ENCODE results near the gene NEGR1.

The NEGR1 gene

DNA sequence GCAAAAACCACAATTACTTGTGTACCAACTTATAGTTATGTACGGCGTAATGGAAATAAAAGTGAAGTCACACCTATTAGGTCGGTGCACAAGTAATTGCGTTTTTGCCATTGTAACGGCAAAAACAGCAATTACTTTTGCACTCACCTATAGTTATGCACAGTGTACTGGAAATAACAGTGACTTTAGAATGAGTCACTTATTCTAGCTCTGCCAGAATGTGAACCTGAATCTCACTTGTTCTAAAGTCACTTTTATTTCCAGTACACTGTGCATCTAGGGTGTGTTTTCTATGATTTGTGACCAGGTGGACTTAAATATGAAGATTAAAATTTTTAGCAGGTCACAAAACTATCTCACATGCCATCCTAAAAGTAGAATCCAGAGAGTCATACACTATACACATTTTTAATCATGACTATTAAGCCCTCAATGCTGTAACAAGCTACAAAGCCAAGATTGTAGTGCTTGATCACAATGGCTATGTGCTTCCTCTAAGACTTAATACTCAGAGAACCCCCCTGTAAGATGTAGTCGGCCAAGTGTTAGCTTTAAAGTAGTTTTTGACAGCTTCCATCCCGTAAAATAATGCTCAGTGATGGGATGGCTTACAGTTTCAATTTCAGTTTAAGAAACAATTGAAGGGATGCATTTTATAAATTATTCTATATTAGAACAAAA lies 218.8 kb downstream of the NEGR1 start:
- no peaks in the 10 kb centered on the region for H3K27me3 ChIP-seq (replicated peaks; ENCODE audit: control insufficient read depth, insufficient read depth, low read length)
- no peaks in the 10 kb centered on the region for H3K36me3 ChIP-seq (ENCODE audit: control insufficient read depth, insufficient read depth, low read length)
- no peak overlapping the region for H3K4me3 ChIP-seq (replicated peaks; ENCODE audit: low read depth, low read length)
- no peak for DNase-seq (ENCODE audit: extremely low read depth, insufficient read length)
- TF ChIP-seq, protein P1, sequence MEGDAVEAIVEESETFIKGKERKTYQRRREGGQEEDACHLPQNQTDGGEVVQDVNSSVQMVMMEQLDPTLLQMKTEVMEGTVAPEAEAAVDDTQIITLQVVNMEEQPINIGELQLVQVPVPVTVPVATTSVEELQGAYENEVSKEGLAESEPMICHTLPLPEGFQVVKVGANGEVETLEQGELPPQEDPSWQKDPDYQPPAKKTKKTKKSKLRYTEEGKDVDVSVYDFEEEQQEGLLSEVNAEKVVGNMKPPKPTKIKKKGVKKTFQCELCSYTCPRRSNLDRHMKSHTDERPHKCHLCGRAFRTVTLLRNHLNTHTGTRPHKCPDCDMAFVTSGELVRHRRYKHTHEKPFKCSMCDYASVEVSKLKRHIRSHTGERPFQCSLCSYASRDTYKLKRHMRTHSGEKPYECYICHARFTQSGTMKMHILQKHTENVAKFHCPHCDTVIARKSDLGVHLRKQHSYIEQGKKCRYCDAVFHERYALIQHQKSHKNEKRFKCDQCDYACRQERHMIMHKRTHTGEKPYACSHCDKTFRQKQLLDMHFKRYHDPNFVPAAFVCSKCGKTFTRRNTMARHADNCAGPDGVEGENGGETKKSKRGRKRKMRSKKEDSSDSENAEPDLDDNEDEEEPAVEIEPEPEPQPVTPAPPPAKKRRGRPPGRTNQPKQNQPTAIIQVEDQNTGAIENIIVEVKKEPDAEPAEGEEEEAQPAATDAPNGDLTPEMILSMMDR (IDR thresholded peaks at IDR 0.05; ENCODE audit: insufficient read depth, low read length, poor library complexity, severe bottlenecking): no peak

GRCh38 chr1:72062584-72062983 lies 219.8 kb downstream of the NEGR1 start:
- TF ChIP-seq, protein P1 (IDR thresholded peaks at IDR 0.05; ENCODE audit: insufficient read depth, low read length, poor library complexity, severe bottlenecking): no peak
- DNase-seq (ENCODE audit: extremely low read depth, insufficient read length): no peak

DNA sequence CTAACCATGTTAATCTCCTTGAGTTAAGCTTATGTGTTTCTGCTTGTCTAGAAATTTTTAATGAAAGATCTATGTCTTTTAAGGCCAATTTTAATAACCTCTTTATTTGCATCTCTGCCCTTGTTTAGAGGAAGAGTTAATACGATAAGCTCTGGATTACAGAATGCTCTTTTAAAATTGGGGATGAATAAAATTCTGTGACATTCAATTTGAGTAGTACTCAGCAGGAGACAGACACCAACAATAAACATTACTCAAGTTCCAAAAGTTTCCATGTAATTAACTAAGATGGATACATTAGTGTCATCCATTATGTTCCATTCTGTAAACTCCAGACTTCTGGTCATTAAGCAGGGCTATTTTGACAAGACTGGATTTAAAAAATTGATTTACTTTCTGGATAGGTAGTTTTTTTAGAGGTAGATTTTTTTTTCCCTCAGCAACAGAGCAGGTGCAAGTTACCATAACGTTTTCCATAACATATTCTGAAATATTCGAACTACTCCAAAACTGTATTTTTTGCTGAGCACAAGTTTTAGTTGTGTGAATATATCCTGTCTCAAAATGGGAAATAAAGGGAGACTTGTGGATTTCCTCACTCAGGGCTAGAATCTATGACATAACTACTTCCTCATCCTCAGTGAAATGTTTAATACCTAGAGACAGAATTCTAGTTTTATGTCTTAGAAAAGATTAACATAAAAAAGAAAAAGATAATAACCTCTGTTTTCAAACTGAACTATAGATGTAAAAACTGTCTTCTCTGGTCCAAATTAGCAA lies 221.7 kb downstream of the NEGR1 start:
- H3K27me3 ChIP-seq (replicated peaks; ENCODE audit: control insufficient read depth, insufficient read depth, low read length): no peaks in the 10 kb centered on the region
- no peak overlapping the region for H3K4me3 ChIP-seq (replicated peaks; ENCODE audit: low read depth, low read length)
- no peaks in the 10 kb centered on the region for H3K36me3 ChIP-seq (ENCODE audit: control insufficient read depth, insufficient read depth, low read length)
- TF ChIP-seq, protein P1 (IDR thresholded peaks at IDR 0.05; ENCODE audit: insufficient read depth, low read length, poor library complexity, severe bottlenecking): no peak
- DNase-seq (ENCODE audit: extremely low read depth, insufficient read length): no peak

More at GRCh38 chr1:72062584-72062983, 219.8 kb downstream of the NEGR1 start:
- no peak overlapping the region for H3K4me3 ChIP-seq (replicated peaks; ENCODE audit: low read depth, low read length)
- H3K27me3 ChIP-seq (replicated peaks; ENCODE audit: control insufficient read depth, insufficient read depth, low read length): no peaks in the 10 kb centered on the region
- no peaks in the 10 kb centered on the region for H3K36me3 ChIP-seq (ENCODE audit: control insufficient read depth, insufficient read depth, low read length)

- no peak overlapping the region for H3K4me3 ChIP-seq (replicated peaks; ENCODE audit: low read depth, low read length)
- no peaks in the 10 kb centered on the region for H3K36me3 ChIP-seq (ENCODE audit: control insufficient read depth, insufficient read depth, low read length)
- no peaks in the 10 kb centered on the region for H3K27me3 ChIP-seq (replicated peaks; ENCODE audit: control insufficient read depth, insufficient read depth, low read length)
- TF ChIP-seq, protein P1 (IDR thresholded peaks at IDR 0.05; ENCODE audit: insufficient read depth, low read length, poor library complexity, severe bottlenecking): no peak
- no peak for DNase-seq (ENCODE audit: extremely low read depth, insufficient read length)
Measured at GRCh38 chr1:72056516-72056915, 225.8 kb downstream of the NEGR1 start.

DNA sequence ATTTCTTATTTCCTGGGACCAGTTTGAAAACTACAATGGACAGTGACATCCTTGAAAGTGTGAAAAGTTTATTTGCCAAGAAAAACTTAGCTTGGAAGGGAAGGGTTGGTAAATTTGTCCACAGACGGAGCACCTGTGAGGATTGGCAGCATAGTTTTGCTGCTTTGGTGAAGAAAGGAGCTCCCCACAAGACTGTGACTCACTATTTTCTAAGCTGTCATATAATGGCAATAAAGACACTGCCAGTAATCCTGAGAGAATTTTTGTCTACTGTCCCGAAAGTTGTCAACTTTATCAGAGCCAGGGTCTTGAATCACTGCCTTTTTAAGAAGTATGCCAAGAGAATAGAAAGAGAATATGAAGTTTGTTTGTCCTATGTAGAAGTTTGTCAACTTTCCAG lies 230.8 kb downstream of the NEGR1 start:
- TF ChIP-seq, protein P1 (IDR thresholded peaks at IDR 0.05; ENCODE audit: insufficient read depth, low read length, poor library complexity, severe bottlenecking): no peak
- no peak for DNase-seq (ENCODE audit: extremely low read depth, insufficient read length)
- no peak overlapping the region for H3K4me3 ChIP-seq (replicated peaks; ENCODE audit: low read depth, low read length)
- H3K27me3 ChIP-seq (replicated peaks; ENCODE audit: control insufficient read depth, insufficient read depth, low read length): no peaks in the 10 kb centered on the region
- H3K36me3 ChIP-seq (ENCODE audit: control insufficient read depth, insufficient read depth, low read length): no peaks in the 10 kb centered on the region
